Suprapubic skin (tissue), 4 donors: ENCODE results near the gene ATG2B. TPM values are rescaled to one million over a fixed set of nuclear protein-coding genes. Genes with fewer than 3 reads are reported as not detected.

Source experiments
- DNase-seq, 2 donors: peaks; one replicate each; pipeline ENCODE4 v3.0.0-alpha.2; 2019; ENCODE audit warnings: low spot score in 2 of 2
- H3K27ac ChIP-seq: fragments of 200-600 bp; sonication (generic); one replicate; pipeline ENCODE4 v1.5.1; 2019
- H3K27me3 ChIP-seq: fragments of 200-600 bp; sonication (generic); one replicate; pipeline ENCODE4 v1.5.1; 2019
- H3K36me3 ChIP-seq: fragments of 200-600 bp; sonication (generic); one replicate; pipeline ENCODE4 v1.5.1; 2019
- H3K4me1 ChIP-seq: fragments of 200-600 bp; sonication (generic); one replicate; pipeline ENCODE4 v1.5.1; 2019
- H3K4me3 ChIP-seq: fragments of 200-600 bp; sonication (generic); one replicate; pipeline ENCODE4 v1.5.1; 2019; ENCODE audit warnings: mild to moderate bottlenecking
- H3K9me3 ChIP-seq: fragments of 200-600 bp; sonication (generic); one replicate; pipeline ENCODE4 v1.5.1; 2019
- CTCF ChIP-seq, 2 donors: fragments of 200-600 bp in 1 of 2; fragments of 450-650 bp in 1 of 2; sonication (generic) in 1 of 2; IDR thresholded peaks; one replicate each; pipeline ENCODE4 v1.5.1; 2016 to 2019; ENCODE audit warnings: antibody characterized with exemption in 2 of 2, mild to moderate bottlenecking in 1 of 2, moderate library complexity in 1 of 2
- EP300 ChIP-seq: sonication (generic); formaldehyde crosslinking; IDR thresholded peaks from one replicate; pipeline ENCODE4 v1.6.1; 2017; ENCODE audit warnings: antibody characterized with exemption
- POLR2A ChIP-seq, 2 donors: fragments of 450-650 bp; IDR thresholded peaks; one replicate each; pipeline ENCODE4 v1.6.1; 2017; ENCODE audit warnings: antibody characterized with exemption in 2 of 2, mild to moderate bottlenecking in 2 of 2, moderate library complexity in 2 of 2
- POLR2AphosphoS5 ChIP-seq, 3 donors: sonication (generic); formaldehyde crosslinking; IDR thresholded peaks; one replicate each; pipeline ENCODE4 v1.6.1; 2017; ENCODE audit warnings: antibody characterized with exemption in 3 of 3
- WGBS: methylation state at CpG from one replicate; pipeline ENCODE4 v1.1.5; 2018; 5-methylcytosine and 5-hydroxymethylcytosine counted together
- total RNA-seq, 4 donors: library from RNA; depleted of rRNA; stranded (reverse); fragments of >200 nt; gene quantifications; one replicate each; pipeline ENCODE4 v1.1.0, GENCODE V29; 2016

Gene ATG2B
- total RNA-seq, 4 donors from 2014 or later, result 24.6 to 103 (median 42.8) TPM

GRCh38 chr14:96380735-96381134, 17.6 kb upstream of the ATG2B start:
- DNase-seq, result no peak
- Histone ChIP-seq H3K36me3 (peaks cover 17% of the 10 kb centered on the region), H3K4me1 (no peaks in the 10 kb centered on the region), H3K27me3 (no peaks in the 10 kb centered on the region), H3K27ac (no peak overlapping the region), H3K9me3 (no peaks in the 10 kb centered on the region), H3K4me3 (no peak overlapping the region)
- 93% methylated on average over 3 of the region's 3 CpGs for WGBS
- TF ChIP-seq POLR2AphosphoS5 (IDR thresholded peaks at IDR 0.05) (no peak), POLR2A (IDR thresholded peaks at IDR 0.05) (no peak), EP300 (no peak), CTCF (IDR thresholded peaks at IDR 0.05) (no peak)

GRCh38 chr14:96376093-96376492, 13.0 kb upstream of the ATG2B start:
- Histone ChIP-seq H3K36me3 (no peaks in the 10 kb centered on the region), H3K27me3 (no peaks in the 10 kb centered on the region), H3K4me1 (no peaks in the 10 kb centered on the region), H3K4me3 (no peak overlapping the region), H3K27ac (no peak overlapping the region), H3K9me3 (no peaks in the 10 kb centered on the region)
- TF ChIP-seq POLR2A (IDR thresholded peaks at IDR 0.05) (no peak), CTCF (IDR thresholded peaks at IDR 0.05) (no peak), EP300 (no peak), POLR2AphosphoS5 (IDR thresholded peaks at IDR 0.05) (no peak)
- WGBS, result 82% methylated on average over 3 of the region's 3 CpGs
- DNase-seq, result no peak

GRCh38 chr14:96373538-96373937, 10.4 kb upstream of the ATG2B start:
- WGBS, result 97% methylated on average over 3 of the region's 3 CpGs
- DNase-seq, result no peak
- Histone ChIP-seq H3K4me3 (no peak overlapping the region), H3K9me3 (no peaks in the 10 kb centered on the region), H3K36me3 (no peaks in the 10 kb centered on the region), H3K4me1 (no peaks in the 10 kb centered on the region), H3K27me3 (no peaks in the 10 kb centered on the region), H3K27ac (no peak overlapping the region)
- TF ChIP-seq CTCF (IDR thresholded peaks at IDR 0.05), result no peak

- Histone ChIP-seq H3K27me3 (no peaks in the 10 kb centered on the region), H3K9me3 (no peaks in the 10 kb centered on the region), H3K4me1 (no peaks in the 10 kb centered on the region), H3K36me3 (no peaks in the 10 kb centered on the region), H3K27ac (no peak overlapping the region), H3K4me3 (no peak overlapping the region)
- DNase-seq, result no peak
- 89% methylated on average over 5 of the region's 5 CpGs for WGBS
- TF ChIP-seq POLR2A (IDR thresholded peaks at IDR 0.05) (no peak), EP300 (no peak), CTCF (IDR thresholded peaks at IDR 0.05) (no peak), POLR2AphosphoS5 (IDR thresholded peaks at IDR 0.05) (no peak)
Observed at GRCh38 chr14:96370528-96370927, 7.4 kb upstream of the ATG2B start.

GRCh38 chr14:96368534-96368933, 5.4 kb upstream of the ATG2B start:
- no peak for TF ChIP-seq CTCF (IDR thresholded peaks at IDR 0.05)
- TF ChIP-seq EP300, result no peak
- H3K27me3 ChIP-seq, result no peaks in the 10 kb centered on the region
- peaks cover 15% of the 10 kb centered on the region for H3K4me1 ChIP-seq
- no peak overlapping the region for H3K4me3 ChIP-seq
- H3K9me3 ChIP-seq, result no peaks in the 10 kb centered on the region
- DNase-seq, result no peak
- H3K36me3 ChIP-seq, result no peaks in the 10 kb centered on the region
- 97% methylated on average over 1 of the region's 1 CpG for WGBS
- H3K27ac ChIP-seq, result no peak overlapping the region
